ENCODE measurements around the gene ZNF441.
"Not testable (repeated sequence)": the region's sequence is repeated elsewhere in the genome, so short reads cannot be mapped to it uniquely, and the experiment has no call there.

ZNF441 gene

DNA sequence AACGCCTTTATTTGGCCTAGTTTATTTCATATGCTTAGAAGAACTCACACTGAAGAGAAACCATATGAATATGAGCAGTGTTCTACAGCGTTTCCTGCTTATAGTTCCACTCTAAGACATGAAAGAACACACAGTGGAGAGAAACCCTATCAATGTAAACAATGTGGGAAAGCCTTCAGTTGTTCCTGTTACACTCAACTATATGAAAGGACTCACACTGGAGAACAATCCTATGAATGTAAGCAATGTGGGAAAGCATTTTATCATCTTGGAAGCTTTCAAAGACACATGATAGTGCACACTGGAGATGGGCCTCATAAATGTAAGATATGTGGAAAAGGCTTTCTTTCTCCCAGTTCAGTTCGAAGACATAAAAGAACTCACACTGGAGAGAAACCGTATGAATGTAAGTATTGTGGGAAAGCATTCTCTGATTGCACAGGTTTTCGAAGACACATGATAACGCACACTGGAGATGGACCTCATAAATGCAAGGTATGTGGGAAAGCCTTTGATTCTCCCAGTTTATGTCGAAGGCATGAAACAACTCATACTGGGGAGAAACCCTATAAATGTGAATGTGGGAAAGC, 13.7 kb downstream of the ZNF441 start:
- DNase-seq: no peak

DNA sequence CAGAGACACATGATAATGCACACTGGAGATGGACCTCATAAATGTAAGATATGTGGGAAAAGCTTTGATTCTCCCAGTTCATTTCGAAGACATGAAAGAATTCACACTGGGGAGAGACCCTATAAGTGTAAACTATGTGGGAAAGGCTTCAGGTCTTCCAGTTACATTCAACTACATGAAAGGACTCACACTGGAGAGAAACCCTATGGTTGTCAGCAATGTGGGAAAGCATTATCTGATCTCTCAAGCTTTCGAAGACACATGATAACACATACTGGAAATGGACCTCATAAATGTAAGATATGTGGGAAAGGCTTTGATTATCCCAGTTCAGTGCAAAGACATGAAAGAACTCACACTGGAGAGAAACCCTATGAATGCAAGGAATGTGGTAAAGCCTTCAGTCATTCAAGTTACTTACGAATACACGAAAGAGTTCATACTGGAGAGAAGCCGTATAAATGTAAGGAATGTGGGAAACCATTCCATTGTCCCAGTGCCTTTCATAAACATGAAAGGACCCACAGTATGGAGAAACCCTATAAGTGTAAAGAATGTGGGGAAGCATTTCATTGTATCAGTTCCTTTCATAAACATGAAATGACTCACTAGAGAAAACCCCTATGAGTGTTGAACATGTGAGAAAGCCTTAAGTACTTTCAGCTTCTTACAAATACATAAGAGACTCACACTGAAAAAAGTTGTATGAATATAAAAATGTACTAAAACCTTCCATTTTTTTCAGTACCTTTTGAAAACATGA, 14.7 kb downstream of the ZNF441 start:
- no peak for DNase-seq

DNA sequence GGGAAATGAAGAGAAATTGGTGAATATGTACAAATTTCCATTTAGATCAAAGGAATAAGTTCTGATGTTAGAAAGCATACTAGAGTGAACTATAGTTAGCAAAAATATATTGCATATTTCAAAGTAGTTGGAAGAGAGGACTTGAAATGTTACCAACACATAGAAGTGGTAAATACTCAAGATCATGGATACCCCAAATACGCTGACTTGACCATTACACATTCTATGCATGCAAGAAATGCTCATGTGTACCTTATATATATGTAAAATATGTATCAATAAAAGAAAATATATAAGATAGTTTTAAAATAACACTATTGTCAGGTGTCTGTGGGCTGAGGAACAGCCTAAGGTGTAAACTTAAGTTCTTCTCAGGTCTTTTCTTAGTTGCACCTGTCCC, 17.0 kb downstream of the ZNF441 start:
- no peak for DNase-seq

DNA sequence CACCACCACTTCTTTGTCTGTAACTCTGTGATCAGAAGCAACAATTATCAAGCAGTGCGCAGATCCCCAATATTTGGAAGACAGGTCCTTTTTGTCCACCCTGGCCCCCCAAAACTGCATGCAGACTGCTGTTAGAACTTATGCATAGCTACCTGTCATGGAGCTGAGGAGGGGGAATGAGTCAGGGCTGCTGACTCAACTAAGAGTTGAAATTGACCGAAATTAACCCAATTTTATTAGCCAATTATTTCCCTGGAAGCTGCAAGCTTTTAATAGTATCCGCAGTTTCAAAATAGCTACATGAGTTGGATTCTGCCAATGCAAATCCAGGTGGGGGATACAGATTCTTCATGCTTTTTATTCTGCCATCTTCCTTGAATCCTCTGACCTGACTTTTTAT, 17.6 kb downstream of the ZNF441 start:
- DNase-seq: no peak

DNA sequence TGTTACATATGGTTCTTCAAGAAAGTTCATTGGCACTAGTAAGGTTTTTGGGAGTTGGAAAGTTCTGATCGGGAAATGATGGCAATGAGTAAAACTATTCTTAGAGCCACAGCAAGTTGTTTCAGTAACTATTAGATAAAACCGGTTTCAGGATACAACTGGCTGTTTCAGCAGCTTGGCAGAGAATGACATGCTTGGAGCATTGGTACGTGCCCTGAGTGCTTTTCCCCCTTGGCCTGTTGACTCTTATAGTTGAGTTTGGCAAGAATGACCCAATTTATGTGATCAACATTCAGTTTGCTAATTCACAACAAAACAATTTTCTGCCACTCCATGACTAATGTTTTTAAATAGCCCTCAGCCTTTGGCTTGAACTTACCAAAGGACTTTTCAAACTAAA, 20.7 kb downstream of the ZNF441 start:
- no peak for DNase-seq

DNA sequence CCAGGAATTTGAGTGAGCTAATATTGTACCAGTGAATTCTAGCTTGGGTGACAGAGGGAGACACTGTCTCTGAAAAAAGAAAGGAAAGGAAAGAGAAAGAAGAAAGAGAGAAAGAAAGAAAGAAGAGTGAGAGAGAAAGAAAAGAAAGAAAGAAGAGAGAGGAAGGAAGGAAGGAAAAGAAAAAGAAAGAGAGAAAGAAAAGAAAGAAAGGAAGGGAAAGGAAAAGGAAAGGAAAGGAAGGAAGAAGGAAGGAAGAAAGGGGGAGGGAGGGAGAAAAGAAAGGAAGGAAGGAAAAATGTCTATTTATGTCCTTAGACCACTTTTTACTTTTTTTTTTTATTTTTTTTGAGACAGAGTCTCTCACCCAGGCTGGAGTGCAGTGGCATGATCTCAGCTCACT, 26.1 kb downstream of the ZNF441 start:
- DNase-seq: no peak

DNA sequence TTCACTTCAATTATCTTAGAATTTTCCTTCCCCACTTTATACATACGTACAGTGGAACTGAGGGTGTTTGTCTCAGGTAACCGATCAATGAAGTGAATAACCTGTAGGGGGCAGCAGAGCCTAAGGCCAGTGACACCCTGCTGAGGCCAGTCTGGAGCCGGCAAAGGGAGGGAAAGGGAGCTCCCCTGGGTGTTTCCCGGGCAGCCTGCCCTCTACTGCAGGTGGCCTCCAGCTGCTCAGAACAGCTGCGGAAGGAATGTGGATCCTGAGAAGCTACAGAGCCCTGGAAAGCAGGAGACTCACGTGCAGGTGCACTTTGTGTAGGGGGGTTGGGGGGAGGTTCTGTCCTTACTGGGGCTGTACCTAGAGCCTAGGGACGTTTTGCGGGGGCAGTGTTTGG, 30.7 kb downstream of the ZNF441 start:
- DNase-seq: peak; percentile 75

DNA sequence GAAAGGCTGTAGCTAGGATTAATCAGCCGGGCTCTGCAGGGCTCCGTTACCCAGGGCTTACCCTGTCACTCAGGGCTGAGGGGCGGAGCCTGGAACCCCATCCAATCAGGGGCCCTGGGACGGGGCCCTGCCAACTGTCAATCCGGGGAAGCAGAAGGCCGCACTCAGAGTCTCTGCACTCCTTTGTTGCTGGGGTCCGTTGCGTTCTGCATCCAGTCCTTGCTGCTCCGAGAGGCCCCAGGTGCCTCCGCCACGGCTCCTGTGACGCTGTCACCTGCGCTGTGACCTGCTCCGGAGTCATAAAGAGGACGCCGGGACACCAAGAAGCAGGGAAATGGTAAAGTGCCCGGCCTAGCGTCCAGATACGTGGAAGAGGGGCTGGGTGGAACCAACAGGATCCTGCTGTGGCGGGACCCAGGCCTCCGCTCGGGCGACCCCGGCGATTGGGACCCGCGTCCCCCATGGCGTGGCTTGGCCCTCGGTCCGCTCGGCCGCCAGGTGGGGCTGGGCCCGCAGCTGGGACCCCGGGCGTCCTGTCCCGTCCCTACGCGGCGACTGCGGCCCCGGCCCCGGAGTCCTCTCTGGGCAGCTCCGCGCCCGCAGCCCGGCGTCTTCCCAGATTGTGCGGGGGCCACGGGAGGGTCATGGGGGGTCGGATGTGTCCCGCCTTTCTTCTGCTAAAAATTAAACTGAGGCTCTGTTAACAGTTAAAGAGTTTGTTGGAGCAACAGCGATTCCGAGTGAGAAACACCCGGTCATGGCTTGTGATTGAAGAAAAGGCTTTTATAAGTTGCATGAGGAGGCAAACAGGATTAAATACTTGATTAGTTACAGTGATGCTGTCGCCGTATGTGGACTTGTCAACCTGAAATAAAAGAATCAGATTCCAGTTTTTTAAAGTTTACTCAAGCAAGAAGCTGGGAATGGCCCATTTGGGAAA, 31.9 kb downstream of the ZNF441 start, which contains the start of gene ZNF491:
Gene ZNF491, plus strand, starts transcription at position 133 of the 940 bp plus-strand sequence. CDS start 7,431 bp downstream, outside the sequence.
- peak; percentile 75 for DNase-seq

DNA sequence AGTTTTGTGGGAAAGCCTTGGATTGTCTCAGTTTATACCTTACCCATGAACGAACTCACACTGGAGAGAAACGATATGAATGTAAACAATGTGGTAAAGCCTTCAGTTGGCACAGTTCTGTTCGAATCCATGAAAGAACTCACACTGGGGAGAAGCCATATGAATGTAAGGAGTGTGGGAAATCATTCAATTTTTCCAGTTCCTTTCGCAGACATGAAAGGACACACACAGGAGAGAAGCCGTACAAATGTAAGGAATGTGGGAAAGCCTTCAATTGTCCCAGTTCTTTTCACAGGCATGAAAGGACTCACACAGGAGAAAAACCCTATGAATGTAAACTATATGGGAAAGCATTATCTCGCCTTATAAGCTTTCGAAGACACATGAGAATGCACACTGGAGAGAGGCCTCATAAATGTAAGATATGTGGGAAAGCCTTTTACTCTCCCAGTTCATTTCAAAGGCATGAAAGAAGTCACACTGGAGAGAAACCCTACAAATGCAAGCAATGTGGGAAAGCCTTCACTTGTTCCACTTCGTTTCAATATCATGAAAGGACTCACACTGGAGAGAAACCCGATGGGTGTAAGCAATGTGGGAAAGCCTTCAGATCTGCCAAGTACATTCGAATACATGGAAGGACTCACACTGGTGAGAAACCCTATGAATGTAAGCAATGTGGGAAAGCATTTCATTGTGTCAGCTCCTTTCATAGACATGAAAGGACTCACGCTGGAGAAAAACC, 39.7 kb downstream of the ZNF441 start:
- DNase-seq: no peak

DNA sequence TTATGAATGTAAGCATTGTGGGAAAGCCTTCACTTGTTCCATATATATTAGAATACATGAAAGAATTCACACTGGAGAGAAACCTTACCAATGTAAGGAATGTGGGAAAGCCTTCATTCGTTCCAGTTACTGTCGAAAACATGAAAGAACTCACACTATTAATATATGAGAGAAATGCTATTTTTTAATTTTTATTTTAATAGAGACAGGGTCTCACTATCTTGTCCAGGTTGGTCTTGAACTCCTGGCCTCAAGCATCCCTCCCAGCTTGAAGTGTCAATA, 40.2 kb downstream of the ZNF441 start:
- DNase-seq: no peak

DNA sequence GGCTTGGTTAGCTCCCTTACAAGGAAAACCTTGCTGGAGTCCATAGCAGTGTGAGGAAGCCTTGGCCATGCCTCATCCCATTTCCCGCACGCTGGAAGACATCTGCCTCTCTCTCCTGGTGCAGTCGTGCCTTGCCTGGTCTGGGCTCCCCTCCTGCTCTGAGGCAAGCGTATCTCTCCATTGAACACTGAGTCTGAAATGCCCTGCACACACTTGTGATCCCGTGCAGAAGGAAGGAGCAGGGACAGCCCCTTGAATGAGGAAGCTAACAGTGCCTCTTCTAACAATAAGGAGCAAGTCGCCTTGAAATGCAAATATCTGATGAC, 46.9 kb downstream of the ZNF441 start:
- no peak for DNase-seq

DNA sequence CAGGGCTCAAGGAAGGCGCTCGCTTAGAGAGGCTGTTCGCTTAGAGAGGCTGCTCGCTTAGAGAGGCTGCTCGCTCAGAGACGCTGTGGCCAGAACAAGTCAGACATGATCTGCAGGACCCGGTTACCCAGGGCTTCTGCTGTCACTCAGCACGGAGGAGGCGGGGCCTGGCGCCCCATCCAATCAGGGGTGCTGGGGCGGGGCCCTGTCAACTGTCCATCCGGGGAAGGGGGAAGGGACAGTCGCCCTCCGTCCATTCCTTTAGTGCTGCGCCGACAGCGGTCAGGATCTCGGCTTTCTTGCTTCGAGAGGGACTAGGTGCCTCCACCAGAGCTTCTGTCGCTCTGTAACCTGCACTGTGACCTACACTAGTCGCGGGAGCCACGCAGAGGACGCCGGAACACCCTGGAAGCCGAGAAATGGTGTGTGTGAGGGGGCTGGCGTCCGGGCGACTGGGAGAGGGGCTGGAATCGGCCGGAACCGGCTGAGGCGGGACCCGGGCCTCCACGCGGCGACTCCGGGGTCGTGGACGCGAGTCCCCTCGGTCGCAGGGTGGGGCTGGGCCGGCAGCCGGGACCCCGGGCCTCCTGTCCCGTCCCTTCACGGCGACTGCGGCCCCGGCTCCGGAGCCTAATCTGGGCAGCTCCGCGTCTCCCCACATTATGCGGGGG, 47.4 kb downstream of the ZNF441 start, which contains the start of gene ZNF440:
Gene ZNF440, plus strand, starts transcription at position 245 of the 671 bp plus-strand sequence. Its CDS starts 175 bp downstream, at position 420.
- peak; percentile 70 for DNase-seq

DNA sequence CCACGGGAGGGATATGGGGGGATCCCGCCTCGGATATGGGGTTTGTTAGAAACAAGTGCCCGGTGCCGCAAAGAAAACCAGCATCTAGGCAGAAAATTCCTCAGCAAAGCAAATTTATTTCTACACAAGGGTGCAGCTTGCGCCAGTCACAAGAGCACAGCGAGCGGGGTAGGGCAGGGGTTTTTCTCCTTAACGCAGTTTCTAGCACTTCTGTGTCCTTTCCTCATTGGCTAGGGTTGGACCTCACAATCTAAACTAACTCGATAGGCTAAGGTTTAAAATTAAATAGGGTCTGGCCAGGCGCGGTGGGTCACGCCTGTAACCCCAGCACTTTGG, 47.9 kb downstream of the ZNF441 start:
- DNase-seq: no peak

DNA sequence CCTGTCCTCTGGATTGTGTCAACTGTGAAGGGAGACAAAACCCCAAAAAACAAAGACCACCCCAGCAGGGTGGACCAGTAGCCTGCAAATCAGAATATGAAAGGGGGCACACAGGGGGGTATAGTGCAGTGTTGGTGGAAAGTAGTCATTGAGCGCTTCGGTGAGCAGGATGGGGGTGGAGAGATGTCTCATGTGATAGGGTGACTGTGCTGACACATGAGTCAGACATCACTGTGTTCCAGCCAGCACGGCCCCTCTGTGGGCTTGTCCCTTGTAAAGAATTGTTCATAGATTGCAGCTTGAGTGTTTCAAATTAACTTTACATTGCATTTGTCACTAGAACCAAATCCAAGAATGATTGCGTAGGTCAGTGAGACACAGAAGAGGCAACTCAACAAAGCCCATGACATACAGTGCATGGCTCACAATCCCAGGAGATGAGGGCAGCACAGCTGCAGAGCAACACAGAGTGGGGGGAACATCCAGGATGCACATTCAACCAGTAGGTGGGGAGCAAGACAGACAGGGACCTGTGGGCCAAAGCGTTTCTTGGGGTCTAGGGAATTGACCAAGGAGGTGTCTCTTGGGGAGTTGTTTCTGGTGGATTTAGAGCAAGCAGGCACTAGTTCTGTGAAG, 54.8 kb downstream of the ZNF441 start:
- no peak for DNase-seq

DNA sequence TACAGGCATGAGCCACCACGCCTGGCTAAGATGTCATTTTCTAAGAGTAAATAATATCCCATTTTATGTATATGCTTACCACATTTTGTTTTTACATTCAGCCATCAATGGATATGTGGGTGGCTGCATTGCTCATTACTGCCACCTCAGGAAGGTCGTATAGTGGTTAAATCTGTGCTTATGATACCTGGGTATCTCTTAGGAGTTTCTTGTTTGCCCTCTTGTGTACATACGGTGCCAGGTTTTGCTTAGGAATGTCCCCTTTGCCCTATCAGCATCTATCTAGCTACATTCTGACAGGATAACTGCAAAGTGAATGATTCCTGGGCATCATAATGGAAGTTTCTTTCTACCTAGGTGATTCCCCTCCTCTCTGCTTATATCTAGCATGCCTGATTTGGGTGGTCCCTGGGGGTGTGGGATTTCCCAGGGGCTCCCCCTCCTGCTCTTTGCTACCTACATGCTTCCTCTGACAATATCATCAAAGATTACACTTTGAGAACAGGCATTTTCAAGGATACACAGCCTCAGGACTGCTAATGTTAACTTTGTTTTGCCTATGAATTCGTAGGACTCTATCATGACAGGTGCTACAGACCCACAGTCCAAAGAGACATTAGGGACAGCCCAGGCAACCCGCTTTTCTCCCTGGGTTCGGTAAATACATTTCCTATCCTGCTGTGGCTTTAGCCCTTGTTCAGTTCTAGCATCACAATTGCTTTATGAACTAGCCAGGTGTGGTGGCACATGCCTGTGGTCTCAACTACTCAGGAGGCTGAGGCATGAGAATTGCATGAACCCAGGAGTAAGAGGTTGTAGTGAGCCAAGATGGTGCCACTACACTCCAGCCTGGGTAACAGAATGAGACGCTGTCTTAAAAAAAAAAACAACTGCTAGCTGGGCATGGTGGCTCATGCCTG, 62.4 kb downstream of the ZNF441 start:
- not testable (repeated sequence) for DNase-seq

DNA sequence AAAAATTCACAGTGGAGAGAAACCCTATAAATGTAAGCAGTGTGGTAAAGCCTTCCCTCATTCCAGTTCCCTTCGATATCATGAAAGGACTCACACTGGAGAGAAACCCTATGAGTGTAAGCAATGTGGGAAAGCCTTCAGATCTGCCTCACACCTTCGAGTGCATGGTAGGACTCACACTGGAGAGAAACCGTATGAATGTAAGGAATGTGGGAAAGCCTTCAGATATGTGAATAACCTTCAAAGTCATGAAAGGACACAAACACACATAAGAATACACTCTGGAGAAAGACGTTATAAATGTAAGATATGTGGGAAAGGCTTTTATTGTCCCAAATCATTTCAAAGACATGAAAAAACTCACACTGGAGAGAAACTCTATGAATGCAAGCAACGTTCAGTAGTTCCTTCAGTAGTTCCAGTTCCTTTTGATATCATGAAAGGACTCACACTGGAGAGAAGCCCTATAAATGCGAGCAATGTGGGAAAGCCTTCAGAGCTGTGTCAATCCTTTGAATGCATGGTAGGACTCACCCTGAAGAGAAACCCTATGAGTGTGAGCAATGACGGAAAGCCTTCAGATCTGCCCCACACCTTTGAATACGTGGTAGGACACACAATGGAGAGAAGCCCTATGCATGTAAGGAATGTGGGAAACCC, 65.6 kb downstream of the ZNF441 start:
- DNase-seq: no peak

DNA sequence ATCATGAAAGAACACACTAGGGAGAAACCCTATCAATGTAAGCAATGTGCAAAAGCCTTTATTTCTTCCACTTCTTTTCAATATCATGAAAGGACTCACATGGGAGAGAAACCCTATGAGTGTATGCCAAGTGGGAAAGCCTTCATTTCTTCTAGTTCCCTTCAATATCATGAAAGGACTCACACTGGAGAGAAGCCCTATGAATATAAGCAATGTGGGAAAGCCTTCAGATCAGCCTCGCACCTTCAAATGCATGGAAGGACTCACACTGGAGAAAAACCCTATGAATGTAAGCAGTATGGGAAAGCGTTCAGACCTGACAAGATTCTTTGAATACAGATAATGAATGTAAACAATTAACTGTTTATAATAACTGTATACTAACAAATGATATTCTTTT, 66.7 kb downstream of the ZNF441 start:
- DNase-seq: no peak
